CD14-positive monocyte (primary cell): ENCODE measurements around the gene NVL. TPM values are rescaled to one million over a fixed set of nuclear protein-coding genes. Genes with fewer than 3 reads are reported as not detected.

ENCODE experiments used
- DNase-seq, 3 donors: peaks; one replicate each; pipeline ENCODE4 v3.0.0-alpha.2; 2011 to 2022
- H2AFZ ChIP-seq: 2 replicates; pipeline ENCODE4 v1.6.0; 2012; ENCODE audit warnings: mild to moderate bottlenecking, low read depth, low read length, inconsistent platforms; ENCODE audit not compliant: insufficient read depth, poor library complexity, severe bottlenecking
- H3K27ac ChIP-seq, 2 donors: 1 replicate in 1 of 2; 2 replicates in 1 of 2; pipeline ENCODE4 v1.5.1; 2012 to 2013; ENCODE audit warnings: low read length in 2 of 2, control low read depth in 1 of 2, inconsistent platforms in 1 of 2, low read depth in 1 of 2, mild to moderate bottlenecking in 1 of 2
- H3K27me3 ChIP-seq, 2 donors: one replicate each; pipeline versions ENCODE4 v1.6.0 to v1.6.1; 2011 to 2013; ENCODE audit warnings: low read length in 2 of 2; ENCODE audit not compliant: control insufficient read depth in 2 of 2, insufficient read depth in 2 of 2
- H3K36me3 ChIP-seq, 2 donors: replicated peaks in 1 of 2; 1 replicate in 1 of 2; 2 replicates in 1 of 2; pipeline versions ENCODE4 v1.5.1 to v1.6.1; 2012 to 2013; ENCODE audit warnings: low read length in 2 of 2, control low read depth in 1 of 2, inconsistent platforms in 1 of 2, mild to moderate bottlenecking in 1 of 2; ENCODE audit not compliant: insufficient read depth in 2 of 2, control insufficient read depth in 1 of 2
- H3K4me1 ChIP-seq, 2 donors: 1 replicate in 1 of 2; 2 replicates in 1 of 2; pipeline versions ENCODE4 v1.5.1 to v1.6.1; 2012 to 2013; ENCODE audit warnings: low read length in 2 of 2, control low read depth in 1 of 2, inconsistent platforms in 1 of 2, mild to moderate bottlenecking in 1 of 2, moderate library complexity in 1 of 2; ENCODE audit not compliant: insufficient read depth in 2 of 2, control insufficient read depth in 1 of 2
- H3K4me2 ChIP-seq: replicated peaks from 2 replicates; pipeline ENCODE3; 2012; ENCODE audit warnings: low read length, moderate library complexity, mild to moderate bottlenecking; ENCODE audit not compliant: poor library complexity, severe bottlenecking; ENCODE audit errors: extremely low read depth
- H3K4me3 ChIP-seq, 3 experiments: fragments of 200-600 bp in 1 of 3; sonication (generic) in 1 of 3; replicated peaks in 1 of 3; 1 replicate in 2 of 3; 2 replicates in 1 of 3; pipeline ENCODE4 v1.5.1; 2011 to 2013; ENCODE audit warnings: low read length in 3 of 3, mild to moderate bottlenecking in 3 of 3, control low read depth in 2 of 3, low read depth in 2 of 3, inconsistent platforms in 1 of 3, moderate library complexity in 1 of 3
- H3K79me2 ChIP-seq: 2 replicates; pipeline ENCODE4 v1.6.0; 2012; ENCODE audit warnings: mild to moderate bottlenecking, control low read depth, inconsistent platforms, low read length, moderate library complexity; ENCODE audit not compliant: insufficient read depth
- H3K9ac ChIP-seq: 2 replicates; pipeline ENCODE4 v1.6.0; 2017; ENCODE audit warnings: low read length, mild to moderate bottlenecking; ENCODE audit not compliant: insufficient read depth, poor library complexity, severe bottlenecking
- H3K9me3 ChIP-seq, 2 donors: replicated peaks in 1 of 2; 1 replicate in 1 of 2; 2 replicates in 1 of 2; pipeline versions ENCODE4 v1.5.1 to v1.6.1; 2012 to 2013; ENCODE audit warnings: low read length in 2 of 2, control low read depth in 1 of 2; ENCODE audit not compliant: control insufficient read depth in 1 of 2, insufficient read depth in 1 of 2
- H4K20me1 ChIP-seq: 2 replicates; pipeline ENCODE4 v1.6.0; 2012; ENCODE audit warnings: mild to moderate bottlenecking, low read length, control low read depth, moderate library complexity; ENCODE audit not compliant: insufficient read depth
- H3K27ac Mint-ChIP-seq, 7 donors: one replicate each; pipeline ENCODE4 v1.8.0; 2020; ENCODE audit warnings: mild to moderate bottlenecking in 7 of 7, mixed read lengths in 7 of 7, moderate library complexity in 6 of 7, inconsistent platforms in 2 of 7
- H3K27me3 Mint-ChIP-seq, 3 donors: one replicate each; pipeline ENCODE4 v1.8.0; 2021 to 2022; ENCODE audit warnings: low read depth in 3 of 3, mild to moderate bottlenecking in 3 of 3, mixed read lengths in 3 of 3, moderate library complexity in 3 of 3, inconsistent platforms in 1 of 3
- H3K36me3 Mint-ChIP-seq, 2 donors: one replicate each; pipeline ENCODE4 v1.8.0; 2020; ENCODE audit warnings: mixed read lengths in 2 of 2, inconsistent platforms in 1 of 2, mild to moderate bottlenecking in 1 of 2
- H3K4me1 Mint-ChIP-seq: one replicate; pipeline ENCODE4 v1.8.0; 2020; ENCODE audit warnings: mild to moderate bottlenecking, mixed read lengths
- H3K4me3 Mint-ChIP-seq, 2 donors: one replicate each; pipeline ENCODE4 v1.8.0; 2020; ENCODE audit warnings: mild to moderate bottlenecking in 2 of 2, mixed read lengths in 2 of 2, moderate library complexity in 1 of 2
- H3K9me3 Mint-ChIP-seq, 7 donors: one replicate each; pipeline ENCODE4 v1.8.0; 2020 to 2022; ENCODE audit warnings: mixed read lengths in 7 of 7, mild to moderate bottlenecking in 6 of 7, moderate library complexity in 6 of 7, inconsistent platforms in 2 of 7
- CTCF ChIP-seq: fragments of 200-600 bp; IDR thresholded peaks from one replicate; pipeline ENCODE4 v1.8.0; 2022; ENCODE audit warnings: antibody characterized with exemption, mild to moderate bottlenecking
- WGBS: methylation state at CpG from one replicate; pipeline ENCODE4 v1.1.5; 2013; ENCODE audit warnings: missing lambda C conversion rate; ENCODE audit not compliant: insufficient coverage; 5-methylcytosine and 5-hydroxymethylcytosine counted together
- intact Hi-C, 2 donors: fragments of 100-400 bp; cut with micrococcal nuclease; formaldehyde crosslinking; loops; one replicate each; pipeline versions ENCODE4 v1.15.0 to v1.15.1; 2023
- polyA plus RNA-seq, 3 donors: library from polyadenylated mRNA; depleted of rRNA in 1 of 3; unstranded in 2 of 3; stranded (reverse) in 1 of 3; fragments of 300-500 nt in 2 of 3; fragments of >200 nt in 1 of 3; fragmentation: Illumina TruSeq in 2 of 3; gene quantifications; 1 replicate in 2 of 3; 2 replicates in 1 of 3; pipeline ENCODE4 v1.2.3, GENCODE V29; 2012 to 2021

The NVL gene
- polyA plus RNA-seq, 3 donors = 8.4 to 12.6 (median 9.6) TPM

DNA sequence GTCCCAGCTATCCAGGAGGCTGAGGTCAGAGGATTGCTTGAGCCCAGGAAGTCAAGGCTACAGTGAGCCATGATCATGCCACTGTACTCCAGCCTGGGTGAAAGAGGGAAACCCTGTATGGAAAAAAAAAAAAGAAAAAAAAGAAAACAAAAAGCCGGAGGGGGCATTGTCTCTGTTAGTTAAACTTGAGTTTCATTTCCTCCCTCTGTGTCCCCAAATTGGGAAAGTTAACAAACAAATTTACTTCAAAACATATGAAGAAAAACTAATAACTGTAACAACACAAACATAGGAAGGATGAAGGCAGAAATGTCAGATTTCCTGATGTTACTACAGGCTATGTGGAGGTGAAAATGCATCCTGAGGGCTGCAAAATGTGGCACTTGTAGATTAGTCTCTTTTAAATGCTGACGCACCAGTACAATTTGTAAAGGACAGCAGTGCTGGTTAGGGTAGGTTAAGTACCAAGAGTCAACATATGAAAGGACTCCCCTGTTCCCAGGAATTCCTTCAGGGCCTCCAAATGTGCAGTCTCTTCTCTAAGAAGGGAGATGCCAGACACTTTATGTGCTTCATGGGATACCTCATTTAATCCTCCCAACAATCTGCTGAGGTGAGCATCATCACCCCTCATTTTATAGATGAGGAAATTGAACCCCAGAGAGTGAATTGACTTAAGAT is 94.0 kb downstream of the NVL start:
- Mint-ChIP-seq H3K27ac (no peak overlapping the region), H3K9me3 (no peaks in the 10 kb centered on the region), H3K4me1 (no peaks in the 10 kb centered on the region), H3K4me3 (no peak overlapping the region), H3K27me3 (no peaks in the 10 kb centered on the region), H3K36me3 (peaks cover 50 to 62% of the 10 kb centered on the region in 2 donors)
- no peaks in the 10 kb centered on the region for H3K79me2 ChIP-seq
- H3K4me3 ChIP-seq = no peak overlapping the region
- DNase-seq = no peak
- no peaks in the 10 kb centered on the region for H3K9me3 ChIP-seq
- H3K4me1 ChIP-seq = no peaks in the 10 kb centered on the region
- TF ChIP-seq CTCF = no peak
- H4K20me1 ChIP-seq = no peaks in the 10 kb centered on the region
- H3K4me2 ChIP-seq = no peak overlapping the region
- no peak overlapping the region for H3K9ac ChIP-seq
- H3K27ac ChIP-seq = peak overlapping the region in 1 of 2 donors; percentile 32
- H3K36me3 ChIP-seq = peaks cover 20 to 66% of the 10 kb centered on the region in 2 donors
- no peak overlapping the region for H2AFZ ChIP-seq
- no peaks in the 10 kb centered on the region for H3K27me3 ChIP-seq
- intact Hi-C loops = no loop called here
- no CpG with 5 or more reads among the region's 2 CpGs for WGBS

GRCh38 chr1:224234017-224234416 is 96.0 kb downstream of the NVL start:
- DNase-seq = no peak
- no peak overlapping the region for H3K4me2 ChIP-seq
- peaks cover 30 to 74% of the 10 kb centered on the region in 2 donors for H3K36me3 ChIP-seq
- H4K20me1 ChIP-seq = no peaks in the 10 kb centered on the region
- no peaks in the 10 kb centered on the region for H3K4me1 Mint-ChIP-seq
- no peaks in the 10 kb centered on the region for H3K9me3 Mint-ChIP-seq
- intact Hi-C loops = no loop called here
- H3K27ac ChIP-seq = no peak overlapping the region
- H3K27ac Mint-ChIP-seq = peak overlapping the region in 1 of 7 donors; percentile 72
- no peaks in the 10 kb centered on the region for H3K79me2 ChIP-seq
- H3K36me3 Mint-ChIP-seq = peaks cover 56 to 72% of the 10 kb centered on the region in 2 donors
- no peak overlapping the region for H2AFZ ChIP-seq
- no peak for TF ChIP-seq CTCF
- H3K4me3 ChIP-seq = no peak overlapping the region
- no peak overlapping the region for H3K4me3 Mint-ChIP-seq
- no peak overlapping the region for H3K9ac ChIP-seq
- no peaks in the 10 kb centered on the region for H3K4me1 ChIP-seq
- no peaks in the 10 kb centered on the region for H3K27me3 Mint-ChIP-seq
- H3K9me3 ChIP-seq = no peaks in the 10 kb centered on the region
- no peaks in the 10 kb centered on the region for H3K27me3 ChIP-seq
